Stomach (tissue), 9 donors: ENCODE data around the gene TPP1. TPM values are rescaled to one million over a fixed set of nuclear protein-coding genes. Genes with fewer than 3 reads are reported as not detected.

Source experiments
- DNase-seq, 2 donors: peaks; one replicate each; pipeline versions ENCODE4 v3.0.0 to v3.0.0-alpha.2; 2013 to 2019
- H3K27ac ChIP-seq, 5 donors: fragments of 200-600 bp in 4 of 5; sonication (generic) in 4 of 5; one replicate each; pipeline ENCODE4 v1.5.1; 2013 to 2019; ENCODE audit warnings: mild to moderate bottlenecking in 1 of 5, moderate library complexity in 1 of 5
- H3K27me3 ChIP-seq, 3 donors: fragments of 200-600 bp; sonication (generic); one replicate each; pipeline ENCODE4 v1.5.1; 2017 to 2019; ENCODE audit warnings: mixed run types in 1 of 3
- H3K36me3 ChIP-seq, 4 donors: fragments of 200-600 bp; sonication (generic); 1 replicate in 3 of 4; 2 replicates in 1 of 4; pipeline ENCODE4 v1.5.1; 2016 to 2019
- H3K4me1 ChIP-seq, 4 donors: fragments of 200-600 bp; sonication (generic); one replicate each; pipeline ENCODE4 v1.5.1; 2016 to 2019
- H3K4me3 ChIP-seq, 4 donors: fragments of 200-600 bp; sonication (generic) in 3 of 4; one replicate each; pipeline ENCODE4 v1.5.1; 2016 to 2019; ENCODE audit warnings: mild to moderate bottlenecking in 1 of 4
- H3K9me3 ChIP-seq, 4 donors: fragments of 200-600 bp; sonication (generic); one replicate each; pipeline ENCODE4 v1.5.1; 2016 to 2019
- EP300 ChIP-seq: sonication (generic); formaldehyde crosslinking; IDR thresholded peaks from one replicate; pipeline ENCODE4 v1.6.1; 2017; ENCODE audit warnings: antibody characterized with exemption
- POLR2A ChIP-seq, 4 donors: fragments of 450-650 bp; IDR thresholded peaks; one replicate each; pipeline ENCODE4 v1.6.1; 2016; ENCODE audit warnings: antibody characterized with exemption in 4 of 4, control low read depth in 2 of 4, mild to moderate bottlenecking in 1 of 4, moderate library complexity in 1 of 4
- POLR2AphosphoS5 ChIP-seq, 3 donors: sonication (generic); formaldehyde crosslinking; IDR thresholded peaks; one replicate each; pipeline ENCODE4 v1.6.1; 2016; ENCODE audit warnings: antibody characterized with exemption in 3 of 3
- WGBS, 5 donors: extraction: QIAGEN DNeasy Blood & Tissue Kit in 3 of 5; methylation state at CpG; one replicate each; pipeline versions ENCODE4 v1.1.5 to v1.1.7; 2013 to 2018; 5-methylcytosine and 5-hydroxymethylcytosine counted together
- intact Hi-C: fragments of 100-400 bp; cut with DNase I; formaldehyde crosslinking; loops from one replicate; pipeline ENCODE4 v1.15.1; 2023; ENCODE audit warnings: low total_unique reads
- polyA plus RNA-seq, 3 donors: library from polyadenylated mRNA; stranded (reverse); fragments of 200-250 nt; gene quantifications; one replicate each; pipeline ENCODE4 v1.2.3, GENCODE V29; 2013
- total RNA-seq, 5 donors: library from RNA; depleted of rRNA; stranded (reverse); fragments of >200 nt; gene quantifications; one replicate each; pipeline versions ENCODE4 v1.1.0 to v1.2.3, GENCODE V29; 2014 to 2016
- TF ChIP-seq, protein P1 (sequence below), 7 experiments: fragments of 450-650 bp in 4 of 7; fragments of 200-600 bp in 3 of 7; sonication (generic) in 3 of 7; IDR thresholded peaks; one replicate each; pipeline ENCODE4 v1.5.1; 2016 to 2019; ENCODE audit warnings: antibody characterized with exemption in 7 of 7, control low read depth in 2 of 7, mild to moderate bottlenecking in 1 of 7
- donor health status: healthy with polysubstance abuse.
- donor health status: Bipolar disorder and iron deficiency.
- donor health status: healthy.

TPP1 gene
- total and polyA plus RNA-seq, 8 donors = 11.9 to 213 (median 46.6) TPM

DNA sequence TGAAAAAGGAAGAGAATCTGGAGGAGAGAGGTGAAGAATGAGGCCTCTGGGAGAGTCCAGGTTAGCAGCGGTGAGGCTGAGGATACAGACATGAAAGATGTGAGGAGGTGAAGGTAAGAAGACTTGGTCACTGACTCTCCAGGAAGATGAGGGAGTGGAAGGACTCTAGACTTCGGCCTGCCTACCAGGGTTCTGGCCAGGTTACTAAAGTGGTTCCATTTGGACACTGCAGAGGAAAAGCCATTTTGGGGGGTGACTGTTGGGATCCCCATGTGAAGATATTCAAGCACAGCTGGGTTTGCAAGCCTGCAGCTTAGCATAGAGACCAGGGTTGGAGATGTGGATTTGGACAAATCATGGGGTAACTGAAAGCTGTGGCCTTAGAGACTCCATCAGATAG is 28.6 kb upstream of the TPP1 start:
- H3K27ac ChIP-seq = peak overlapping the region in 4 of 5 donors; percentile 59 to 84 (median 70)
- no peaks in the 10 kb centered on the region for H3K36me3 ChIP-seq
- no peaks in the 10 kb centered on the region for H3K27me3 ChIP-seq
- TF ChIP-seq EP300 = no peak
- no peak for TF ChIP-seq POLR2A (IDR thresholded peaks at IDR 0.05)
- no peak for TF ChIP-seq POLR2AphosphoS5 (IDR thresholded peaks at IDR 0.05)
- TF ChIP-seq, protein P1, sequence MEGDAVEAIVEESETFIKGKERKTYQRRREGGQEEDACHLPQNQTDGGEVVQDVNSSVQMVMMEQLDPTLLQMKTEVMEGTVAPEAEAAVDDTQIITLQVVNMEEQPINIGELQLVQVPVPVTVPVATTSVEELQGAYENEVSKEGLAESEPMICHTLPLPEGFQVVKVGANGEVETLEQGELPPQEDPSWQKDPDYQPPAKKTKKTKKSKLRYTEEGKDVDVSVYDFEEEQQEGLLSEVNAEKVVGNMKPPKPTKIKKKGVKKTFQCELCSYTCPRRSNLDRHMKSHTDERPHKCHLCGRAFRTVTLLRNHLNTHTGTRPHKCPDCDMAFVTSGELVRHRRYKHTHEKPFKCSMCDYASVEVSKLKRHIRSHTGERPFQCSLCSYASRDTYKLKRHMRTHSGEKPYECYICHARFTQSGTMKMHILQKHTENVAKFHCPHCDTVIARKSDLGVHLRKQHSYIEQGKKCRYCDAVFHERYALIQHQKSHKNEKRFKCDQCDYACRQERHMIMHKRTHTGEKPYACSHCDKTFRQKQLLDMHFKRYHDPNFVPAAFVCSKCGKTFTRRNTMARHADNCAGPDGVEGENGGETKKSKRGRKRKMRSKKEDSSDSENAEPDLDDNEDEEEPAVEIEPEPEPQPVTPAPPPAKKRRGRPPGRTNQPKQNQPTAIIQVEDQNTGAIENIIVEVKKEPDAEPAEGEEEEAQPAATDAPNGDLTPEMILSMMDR (IDR thresholded peaks at IDR 0.05) = no peak
- DNase-seq = no peak
- peaks cover 17 to 35% (median 29%) of the 10 kb centered on the region in 4 donors for H3K4me1 ChIP-seq
- intact Hi-C loops = no loop called here
- no peaks in the 10 kb centered on the region for H3K9me3 ChIP-seq
- no peak overlapping the region for H3K4me3 ChIP-seq
- WGBS, 5 donors = 86 to 96% (median 93%) methylated on average over 2 of the region's 2 CpGs

- no peaks in the 10 kb centered on the region for H3K9me3 ChIP-seq
- no peak for TF ChIP-seq POLR2AphosphoS5 (IDR thresholded peaks at IDR 0.05)
- TF ChIP-seq POLR2A (IDR thresholded peaks at IDR 0.05) = no peak
- TF ChIP-seq, protein P1 (IDR thresholded peaks at IDR 0.05) = no peak
- TF ChIP-seq EP300 = no peak
- H3K27me3 ChIP-seq = no peaks in the 10 kb centered on the region
- peak in 1 of 2 donors; percentile 69 for DNase-seq
- H3K4me1 ChIP-seq = peaks cover 17 to 34% (median 28%) of the 10 kb centered on the region in 4 donors
- H3K36me3 ChIP-seq = no peaks in the 10 kb centered on the region
- intact Hi-C loops = no loop called here
- 42 to 61% (median 51%) methylated on average over 8 to 9 of the region's 9 CpGs for WGBS, 5 donors
- peak overlapping the region in 1 of 4 donors; percentile 0 for H3K4me3 ChIP-seq
- peak overlapping the region; percentile 15 to 84 (median 59) for H3K27ac ChIP-seq
Measured at GRCh38 chr11:6646918-6647679, 27.9 kb upstream of the TPP1 start.

- TF ChIP-seq, protein P1 (IDR thresholded peaks at IDR 0.05) = no peak
- TF ChIP-seq POLR2AphosphoS5 (IDR thresholded peaks at IDR 0.05) = no peak
- TF ChIP-seq POLR2A (IDR thresholded peaks at IDR 0.05) = no peak
- TF ChIP-seq EP300 = no peak
- intact Hi-C loops = no loop called here
- Histone ChIP-seq H3K27ac (peak overlapping the region in 4 of 5 donors; percentile 59 to 84 (median 70)), H3K27me3 (no peaks in the 10 kb centered on the region), H3K9me3 (no peaks in the 10 kb centered on the region), H3K36me3 (no peaks in the 10 kb centered on the region), H3K4me1 (peaks cover 17 to 34% (median 28%) of the 10 kb centered on the region in 4 donors), H3K4me3 (no peak overlapping the region)
- peak in 1 of 2 donors; percentile 89 for DNase-seq
- WGBS, 5 donors = 35 to 62% (median 53%) methylated on average over 3 of the region's 3 CpGs
Measured at GRCh38 chr11:6646576-6646917, 27.3 kb upstream of the TPP1 start.

GRCh38 chr11:6646071-6646470 is 26.8 kb upstream of the TPP1 start:
- DNase-seq = peak in 1 of 2 donors; percentile 74
- Histone ChIP-seq H3K27me3 (no peaks in the 10 kb centered on the region), H3K4me3 (no peak overlapping the region), H3K9me3 (no peaks in the 10 kb centered on the region), H3K36me3 (peaks cover 0 to 2% (median 1%) of the 10 kb centered on the region in 4 donors), H3K27ac (peak overlapping the region in 3 of 5 donors; percentile 59 to 84 (median 80)), H3K4me1 (peaks cover 17 to 34% (median 28%) of the 10 kb centered on the region in 4 donors)
- no peak for TF ChIP-seq POLR2AphosphoS5 (IDR thresholded peaks at IDR 0.05)
- no peak for TF ChIP-seq POLR2A (IDR thresholded peaks at IDR 0.05)
- TF ChIP-seq, protein P1 (IDR thresholded peaks at IDR 0.05) = no peak
- no peak for TF ChIP-seq EP300
- 50 to 69% (median 68%) methylated on average over 12 of the region's 12 CpGs for WGBS, 5 donors
- intact Hi-C loops = no loop called here
